ENCODE results near the gene COL5A3.

COL5A3 gene

DNA sequence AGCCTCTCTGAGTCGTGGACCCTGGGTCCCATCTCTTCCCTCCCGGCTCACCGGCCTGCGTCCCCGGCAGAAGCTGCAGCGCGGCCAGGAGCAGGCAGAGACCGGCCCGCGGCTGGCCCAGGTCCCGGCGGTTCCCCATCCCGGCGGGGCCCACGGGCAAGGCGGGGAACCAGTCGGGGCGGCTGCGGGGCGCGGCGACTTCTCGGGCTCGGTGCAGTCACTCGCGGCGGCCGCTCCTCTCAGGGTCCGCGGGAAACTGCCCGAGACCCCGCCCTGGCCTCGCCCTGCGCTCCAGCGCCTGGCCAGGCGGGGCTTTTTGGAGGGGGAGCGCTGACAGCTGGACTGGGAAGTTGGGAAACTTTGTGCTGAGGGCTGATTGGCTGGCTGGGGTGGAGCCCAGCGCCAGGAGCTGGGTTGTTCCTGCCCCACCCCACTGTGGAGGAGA is at the start of gene COL5A3:
COL5A3 (minus strand) TSS at position 258 of the 445 bp plus-strand sequence; CDS start at position 139, 119 bp downstream.
- TF ChIP-seq, protein P1, sequence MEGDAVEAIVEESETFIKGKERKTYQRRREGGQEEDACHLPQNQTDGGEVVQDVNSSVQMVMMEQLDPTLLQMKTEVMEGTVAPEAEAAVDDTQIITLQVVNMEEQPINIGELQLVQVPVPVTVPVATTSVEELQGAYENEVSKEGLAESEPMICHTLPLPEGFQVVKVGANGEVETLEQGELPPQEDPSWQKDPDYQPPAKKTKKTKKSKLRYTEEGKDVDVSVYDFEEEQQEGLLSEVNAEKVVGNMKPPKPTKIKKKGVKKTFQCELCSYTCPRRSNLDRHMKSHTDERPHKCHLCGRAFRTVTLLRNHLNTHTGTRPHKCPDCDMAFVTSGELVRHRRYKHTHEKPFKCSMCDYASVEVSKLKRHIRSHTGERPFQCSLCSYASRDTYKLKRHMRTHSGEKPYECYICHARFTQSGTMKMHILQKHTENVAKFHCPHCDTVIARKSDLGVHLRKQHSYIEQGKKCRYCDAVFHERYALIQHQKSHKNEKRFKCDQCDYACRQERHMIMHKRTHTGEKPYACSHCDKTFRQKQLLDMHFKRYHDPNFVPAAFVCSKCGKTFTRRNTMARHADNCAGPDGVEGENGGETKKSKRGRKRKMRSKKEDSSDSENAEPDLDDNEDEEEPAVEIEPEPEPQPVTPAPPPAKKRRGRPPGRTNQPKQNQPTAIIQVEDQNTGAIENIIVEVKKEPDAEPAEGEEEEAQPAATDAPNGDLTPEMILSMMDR (IDR thresholded peaks at IDR 0.05; ENCODE audit: low read depth, low read length, missing control alignments) = no peak
- DNase-seq (ENCODE audit: extremely low read depth, low read depth) = no peak
- peak within 1 kb of the TSS; percentile 35 for H3K4me3 ChIP-seq (replicated peaks; ENCODE audit: low read depth, low read length)

DNA sequence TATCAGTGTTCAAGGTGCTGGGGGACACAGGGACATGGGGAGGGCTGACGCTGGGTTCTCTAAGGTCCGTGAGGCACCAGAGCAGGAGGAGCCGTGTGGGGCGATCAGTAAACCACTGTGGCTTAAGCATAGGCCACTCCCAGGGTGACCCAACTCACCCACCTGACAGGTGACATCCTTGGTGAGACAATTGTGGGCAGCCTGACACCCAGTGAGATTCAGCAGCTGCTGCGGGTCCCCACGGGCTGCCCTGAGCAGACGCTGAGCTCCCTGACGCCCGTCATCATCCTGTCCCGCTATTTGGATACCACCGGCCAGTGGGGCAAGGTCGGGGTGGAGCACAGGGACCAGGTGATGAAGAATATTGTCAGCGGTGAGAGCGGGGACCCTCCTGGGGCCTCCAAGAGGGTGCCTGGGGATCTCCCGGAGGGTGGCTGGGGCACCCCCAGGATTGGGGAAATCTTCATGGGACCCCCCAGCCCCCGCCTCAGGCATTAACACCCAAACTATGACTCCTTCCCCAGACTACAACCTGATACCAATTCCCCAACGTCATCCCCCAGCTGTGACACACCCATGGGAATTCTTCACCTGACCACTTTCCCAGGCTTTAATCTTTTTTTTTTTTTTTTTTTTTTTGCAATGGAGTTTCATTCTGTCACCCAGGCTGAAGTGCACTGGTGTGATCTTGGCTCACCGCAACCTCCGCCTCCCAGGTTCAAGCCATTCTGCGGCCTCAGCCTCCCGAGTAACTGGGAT is 42.5 kb upstream of the COL5A3 start:
- DNase-seq (ENCODE audit: extremely low read depth, low read depth) = no peak
- TF ChIP-seq, protein P1 (IDR thresholded peaks at IDR 0.05; ENCODE audit: low read depth, low read length, missing control alignments) = no peak
- no peak overlapping the region for H3K4me3 ChIP-seq (replicated peaks; ENCODE audit: low read depth, low read length)

DNA sequence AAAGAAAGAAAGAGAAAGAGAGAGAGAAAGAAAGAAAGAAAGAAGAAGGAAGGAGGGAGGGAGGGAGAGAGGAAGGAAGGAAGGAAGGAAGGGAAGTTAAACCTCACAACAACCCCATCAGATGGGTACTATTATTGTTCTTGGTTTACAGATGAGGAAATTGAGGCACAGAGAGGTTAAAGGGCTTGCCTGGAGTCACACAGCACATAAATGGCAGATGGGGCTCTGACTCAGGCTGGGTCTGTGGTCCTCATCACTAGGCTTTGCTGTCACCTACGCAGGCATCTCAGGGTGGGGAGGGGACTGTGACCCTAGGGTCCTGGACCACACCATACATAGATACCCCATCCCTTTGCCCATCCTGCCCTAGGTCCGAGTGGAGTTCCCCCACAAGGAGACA is 39.3 kb upstream of the COL5A3 start:
- TF ChIP-seq, protein P1 (IDR thresholded peaks at IDR 0.05; ENCODE audit: low read depth, low read length, missing control alignments) = no peak
- DNase-seq (ENCODE audit: extremely low read depth, low read depth) = no peak
- no peak overlapping the region for H3K4me3 ChIP-seq (replicated peaks; ENCODE audit: low read depth, low read length)

DNA sequence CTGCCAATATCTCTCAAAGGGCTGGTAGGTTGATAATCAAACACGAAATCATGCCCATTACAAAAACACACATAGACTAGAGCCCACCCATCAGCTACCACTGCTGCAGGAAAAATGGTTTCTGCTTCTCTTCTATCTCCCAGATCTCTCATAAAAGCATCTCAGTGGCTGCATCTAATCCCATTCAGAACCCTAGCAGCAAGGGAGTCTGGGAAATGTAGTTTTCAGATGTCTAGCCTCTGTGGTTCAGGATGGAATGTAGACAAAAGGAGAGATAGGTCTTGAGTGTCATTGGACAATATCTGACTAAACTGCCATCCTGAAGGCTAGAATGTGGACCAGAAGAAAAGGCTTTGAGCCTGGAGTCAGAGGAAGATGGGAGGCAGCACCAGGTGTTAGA is 35.1 kb upstream of the COL5A3 start:
- DNase-seq (ENCODE audit: extremely low read depth, low read depth) = no peak
- H3K4me3 ChIP-seq (replicated peaks; ENCODE audit: low read depth, low read length) = no peak overlapping the region
- TF ChIP-seq, protein P1 (IDR thresholded peaks at IDR 0.05; ENCODE audit: low read depth, low read length, missing control alignments) = no peak

DNA sequence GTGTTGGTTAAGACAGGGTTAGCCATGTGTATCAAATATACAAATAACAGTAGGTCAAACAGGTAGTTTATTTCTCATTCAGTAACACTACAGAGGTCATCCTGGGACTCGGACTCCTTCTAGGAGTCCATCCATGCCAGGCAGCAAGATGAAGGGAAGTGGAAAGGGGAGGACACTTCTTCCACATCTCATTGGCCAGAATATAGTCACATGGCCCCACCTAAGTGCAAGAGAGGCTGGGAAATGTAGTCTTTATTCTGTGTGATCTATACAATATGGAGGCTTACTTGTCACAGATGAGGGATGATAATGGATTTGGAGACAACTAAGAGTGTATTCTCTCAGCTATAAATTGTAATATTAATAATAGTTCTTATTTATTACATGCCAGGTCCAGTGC is 34.1 kb upstream of the COL5A3 start:
- TF ChIP-seq, protein P1 (IDR thresholded peaks at IDR 0.05; ENCODE audit: low read depth, low read length, missing control alignments) = no peak

DNA sequence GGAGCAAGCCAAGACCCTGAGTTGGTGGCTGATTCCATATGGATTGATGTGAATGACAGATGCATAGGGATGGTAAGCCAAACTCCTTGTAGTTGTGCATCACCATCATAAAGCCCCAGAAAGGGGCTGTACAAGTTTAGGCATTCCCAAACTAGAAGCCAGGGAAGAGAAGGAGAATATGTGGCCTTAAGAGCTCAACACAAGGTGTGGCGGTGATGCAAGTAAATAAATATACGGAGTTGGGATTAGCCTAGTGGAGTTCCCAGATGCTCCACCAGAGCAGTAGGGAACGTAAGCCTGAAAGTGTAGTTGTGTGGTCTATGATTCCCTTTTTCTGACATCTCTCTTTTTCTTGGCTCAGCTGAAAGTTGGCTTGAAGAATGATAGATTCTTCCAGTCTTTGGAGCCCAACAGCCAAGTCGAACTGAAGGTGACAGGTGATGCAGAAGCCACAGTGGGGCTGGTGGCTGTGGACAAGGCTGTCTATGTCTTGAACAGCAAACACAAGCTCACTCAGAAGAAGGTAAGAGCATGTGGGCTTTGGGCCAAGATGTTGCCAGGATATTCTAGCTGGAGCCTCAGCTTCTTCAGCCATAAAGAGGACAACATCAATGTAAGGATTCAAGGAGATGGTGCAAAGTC is 33.1 kb upstream of the COL5A3 start:
- no peak overlapping the region for H3K4me3 ChIP-seq (replicated peaks; ENCODE audit: low read depth, low read length)
- no peak for DNase-seq (ENCODE audit: extremely low read depth, low read depth)
- TF ChIP-seq, protein P1 (IDR thresholded peaks at IDR 0.05; ENCODE audit: low read depth, low read length, missing control alignments) = no peak

More for the DNA sequence above, 34.1 kb upstream of the COL5A3 start:
- no peak for DNase-seq (ENCODE audit: extremely low read depth, low read depth)
- H3K4me3 ChIP-seq (replicated peaks; ENCODE audit: low read depth, low read length) = no peak overlapping the region
